Measurements from ENCODE around the gene FAM151B. TPM values are rescaled to one million over a fixed set of nuclear protein-coding genes. Genes with fewer than 3 reads are reported as not detected.

The FAM151B gene
- total and polyA plus RNA-seq, 2 experiments from 2014 or later = 0.55 TPM; not detected in 1

- Histone ChIP-seq H3K27me3 (ENCODE audit: insufficient read depth) (no peaks in the 10 kb centered on the region), H2AFZ (no peak overlapping the region), H3F3A (replicated peaks; ENCODE audit: low read depth) (no peaks in the 10 kb centered on the region), H3K4me2 (no peak overlapping the region), H3K4me3 (no peak overlapping the region), H3K27ac (ENCODE audit: low read depth) (no peak overlapping the region), H3K36me3 (ENCODE audit: insufficient read depth) (no peaks in the 10 kb centered on the region), H3K79me2 (replicated peaks; ENCODE audit: insufficient read depth) (no peaks in the 10 kb centered on the region), H3K4me1 (ENCODE audit: insufficient read depth) (peaks cover 5% of the 10 kb centered on the region; the same call in 1 of the 2 replicates), H4K20me1 (replicated peaks; ENCODE audit: insufficient read depth) (no peaks in the 10 kb centered on the region), H3K9me2 (ENCODE audit: insufficient read depth) (no peaks in the 10 kb centered on the region)
- TF ChIP-seq STAT1 (IDR thresholded peaks at IDR 0.05; ENCODE audit: unreplicated experiment) (no peak), JUNB (IDR thresholded peaks at IDR 0.05; ENCODE audit: unreplicated experiment) (no peak), ZNF331 (CRISPR knock-in tag; IDR thresholded peaks at IDR 0.05; ENCODE audit: low read depth) (no peak), EZH2 (IDR thresholded peaks at IDR 0.05; ENCODE audit: low read depth, unreplicated experiment) (no peak), POLR2AphosphoS5 (IDR thresholded peaks at IDR 0.05; ENCODE audit: low read depth) (no peak), REST (IDR thresholded peaks at IDR 0.05; ENCODE audit: unreplicated experiment) (no peak), EZH2phosphoT487 (IDR thresholded peaks at IDR 0.05; ENCODE audit: unreplicated experiment) (no peak)
- TF ChIP-seq, protein P1, sequence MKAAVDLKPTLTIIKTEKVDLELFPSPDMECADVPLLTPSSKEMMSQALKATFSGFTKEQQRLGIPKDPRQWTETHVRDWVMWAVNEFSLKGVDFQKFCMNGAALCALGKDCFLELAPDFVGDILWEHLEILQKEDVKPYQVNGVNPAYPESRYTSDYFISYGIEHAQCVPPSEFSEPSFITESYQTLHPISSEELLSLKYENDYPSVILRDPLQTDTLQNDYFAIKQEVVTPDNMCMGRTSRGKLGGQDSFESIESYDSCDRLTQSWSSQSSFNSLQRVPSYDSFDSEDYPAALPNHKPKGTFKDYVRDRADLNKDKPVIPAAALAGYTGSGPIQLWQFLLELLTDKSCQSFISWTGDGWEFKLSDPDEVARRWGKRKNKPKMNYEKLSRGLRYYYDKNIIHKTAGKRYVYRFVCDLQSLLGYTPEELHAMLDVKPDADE (IDR thresholded peaks at IDR 0.05) = no peak
- TF ChIP-seq, protein P2, sequence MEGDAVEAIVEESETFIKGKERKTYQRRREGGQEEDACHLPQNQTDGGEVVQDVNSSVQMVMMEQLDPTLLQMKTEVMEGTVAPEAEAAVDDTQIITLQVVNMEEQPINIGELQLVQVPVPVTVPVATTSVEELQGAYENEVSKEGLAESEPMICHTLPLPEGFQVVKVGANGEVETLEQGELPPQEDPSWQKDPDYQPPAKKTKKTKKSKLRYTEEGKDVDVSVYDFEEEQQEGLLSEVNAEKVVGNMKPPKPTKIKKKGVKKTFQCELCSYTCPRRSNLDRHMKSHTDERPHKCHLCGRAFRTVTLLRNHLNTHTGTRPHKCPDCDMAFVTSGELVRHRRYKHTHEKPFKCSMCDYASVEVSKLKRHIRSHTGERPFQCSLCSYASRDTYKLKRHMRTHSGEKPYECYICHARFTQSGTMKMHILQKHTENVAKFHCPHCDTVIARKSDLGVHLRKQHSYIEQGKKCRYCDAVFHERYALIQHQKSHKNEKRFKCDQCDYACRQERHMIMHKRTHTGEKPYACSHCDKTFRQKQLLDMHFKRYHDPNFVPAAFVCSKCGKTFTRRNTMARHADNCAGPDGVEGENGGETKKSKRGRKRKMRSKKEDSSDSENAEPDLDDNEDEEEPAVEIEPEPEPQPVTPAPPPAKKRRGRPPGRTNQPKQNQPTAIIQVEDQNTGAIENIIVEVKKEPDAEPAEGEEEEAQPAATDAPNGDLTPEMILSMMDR (conservative IDR thresholded peaks at IDR 0.05; ENCODE audit: low read depth in 2 of 2) = no peak
- H3K4me3 Mint-ChIP-seq = no peak overlapping the region
- H3K9me3 Mint-ChIP-seq = peaks cover 18% of the 10 kb centered on the region
- peaks cover 8% of the 10 kb centered on the region; the same call in 2 of the 3 replicates for H3K4me1 Mint-ChIP-seq
- no peak for DNase-seq (ENCODE audit: low spot score)
- H3K27ac Mint-ChIP-seq = no peak overlapping the region
- H3K36me3 Mint-ChIP-seq (ENCODE audit: low read depth) = peaks cover 34% of the 10 kb centered on the region
- H3K27me3 Mint-ChIP-seq (ENCODE audit: insufficient read depth, low read depth, poor library complexity) = peaks cover 3% of the 10 kb centered on the region
- ATAC-seq = no peak
Measured at GRCh38 chr5:80474929-80475328, 13.0 kb upstream of the FAM151B start.

GRCh38 chr5:80479713-80480112 lies 8.2 kb upstream of the FAM151B start:
- peak overlapping the region; percentile 16; the same call in 1 of the 2 replicates for H3K4me2 ChIP-seq
- no peaks in the 10 kb centered on the region for H4K20me1 ChIP-seq (replicated peaks; ENCODE audit: insufficient read depth)
- no peak overlapping the region for H3K4me3 ChIP-seq
- H3F3A ChIP-seq (replicated peaks; ENCODE audit: low read depth) = no peaks in the 10 kb centered on the region
- H3K9me3 Mint-ChIP-seq = peaks cover 31% of the 10 kb centered on the region
- H3K9me2 ChIP-seq (ENCODE audit: insufficient read depth) = no peaks in the 10 kb centered on the region
- peaks cover 49% of the 10 kb centered on the region for H3K36me3 Mint-ChIP-seq (ENCODE audit: low read depth)
- no peaks in the 10 kb centered on the region for H3K36me3 ChIP-seq (ENCODE audit: insufficient read depth)
- no peak overlapping the region for H3K4me3 Mint-ChIP-seq
- peaks cover 5% of the 10 kb centered on the region; the same call in 1 of the 2 replicates for H3K4me1 ChIP-seq (ENCODE audit: insufficient read depth)
- H2AFZ ChIP-seq = no peak overlapping the region
- no peaks in the 10 kb centered on the region for H3K27me3 ChIP-seq (ENCODE audit: insufficient read depth)
- peak; percentile 25; the same call in 2 of the 3 replicates for ATAC-seq
- peak; percentile 52 for DNase-seq (ENCODE audit: low spot score)
- H3K27me3 Mint-ChIP-seq (ENCODE audit: insufficient read depth, low read depth, poor library complexity) = no peaks in the 10 kb centered on the region
- H3K79me2 ChIP-seq (replicated peaks; ENCODE audit: insufficient read depth) = no peaks in the 10 kb centered on the region
- H3K4me1 Mint-ChIP-seq = peaks cover 17% of the 10 kb centered on the region
- peak overlapping the region; percentile 64; the same call in 1 of the 2 replicates for H3K27ac Mint-ChIP-seq
- peak overlapping the region; percentile 29; the same call in 1 of the 2 replicates for H3K27ac ChIP-seq (ENCODE audit: low read depth)
- TF ChIP-seq POLR2AphosphoS5 (IDR thresholded peaks at IDR 0.05; ENCODE audit: low read depth) (no peak), JUNB (IDR thresholded peaks at IDR 0.05; ENCODE audit: unreplicated experiment) (no peak), NANOG (IDR thresholded peaks at IDR 0.05; ENCODE audit: borderline replicate concordance) (no peak), STAT1 (IDR thresholded peaks at IDR 0.05; ENCODE audit: unreplicated experiment) (no peak), ZNF114 (CRISPR knock-in tag; IDR thresholded peaks at IDR 0.05) (no peak), CREB1 (CRISPR knock-in tag; IDR thresholded peaks at IDR 0.05; ENCODE audit: low read depth) (no peak)
- TF ChIP-seq, protein P2 (conservative IDR thresholded peaks at IDR 0.05; ENCODE audit: low read depth in 2 of 2) = no peak
- TF ChIP-seq, protein P1 (IDR thresholded peaks at IDR 0.05) = no peak

All from GM23338 (cell line).